ENCODE results near the gene CCDC70.

Gene CCDC70

GRCh38 chr13:51828730-51829567, 32.8 kb upstream of the CCDC70 start:
- DNase-seq (ENCODE audit: low read depth in 2 of 3, low spot score in 2 of 3), result no peak

DNA sequence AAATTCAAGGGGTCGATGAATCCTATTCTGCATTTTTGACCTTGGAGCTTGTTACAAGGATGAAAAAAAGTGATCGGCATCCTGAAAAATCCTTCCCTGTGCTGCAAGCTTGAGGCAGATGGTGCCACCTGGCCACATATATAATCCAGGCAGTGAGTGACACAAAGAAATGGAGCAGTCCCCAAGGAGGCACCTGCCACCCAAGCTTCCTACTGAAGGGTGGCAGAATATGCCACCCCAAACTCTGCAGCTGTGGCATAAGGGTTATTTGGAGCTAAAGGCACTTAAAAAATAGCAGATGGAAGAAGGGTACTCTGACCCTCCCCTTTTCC, 32.2 kb upstream of the CCDC70 start:
- no peak for DNase-seq (ENCODE audit: low read depth in 2 of 3, low spot score in 2 of 3)

DNA sequence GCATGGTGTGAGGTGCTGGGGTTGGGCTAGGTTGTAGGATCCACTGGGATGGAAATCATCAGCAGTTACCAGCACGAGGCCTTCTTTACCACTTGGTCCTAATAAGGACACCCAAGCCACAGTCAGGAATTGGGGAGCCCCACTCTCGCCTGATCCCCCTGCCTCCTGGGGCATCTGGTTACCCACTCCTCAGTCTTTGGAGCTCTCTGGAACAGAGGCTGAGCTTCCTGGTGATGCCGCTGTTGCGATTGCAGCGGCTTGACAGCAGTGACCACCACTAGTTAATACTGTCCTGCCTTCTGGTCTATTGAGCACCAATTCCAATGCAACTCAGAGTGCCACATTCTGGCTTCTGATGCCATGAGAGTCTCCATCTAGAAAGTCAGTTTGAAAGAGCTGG, 30.2 kb upstream of the CCDC70 start:
- no peak for DNase-seq (ENCODE audit: low read depth in 2 of 3, low spot score in 2 of 3)

DNA sequence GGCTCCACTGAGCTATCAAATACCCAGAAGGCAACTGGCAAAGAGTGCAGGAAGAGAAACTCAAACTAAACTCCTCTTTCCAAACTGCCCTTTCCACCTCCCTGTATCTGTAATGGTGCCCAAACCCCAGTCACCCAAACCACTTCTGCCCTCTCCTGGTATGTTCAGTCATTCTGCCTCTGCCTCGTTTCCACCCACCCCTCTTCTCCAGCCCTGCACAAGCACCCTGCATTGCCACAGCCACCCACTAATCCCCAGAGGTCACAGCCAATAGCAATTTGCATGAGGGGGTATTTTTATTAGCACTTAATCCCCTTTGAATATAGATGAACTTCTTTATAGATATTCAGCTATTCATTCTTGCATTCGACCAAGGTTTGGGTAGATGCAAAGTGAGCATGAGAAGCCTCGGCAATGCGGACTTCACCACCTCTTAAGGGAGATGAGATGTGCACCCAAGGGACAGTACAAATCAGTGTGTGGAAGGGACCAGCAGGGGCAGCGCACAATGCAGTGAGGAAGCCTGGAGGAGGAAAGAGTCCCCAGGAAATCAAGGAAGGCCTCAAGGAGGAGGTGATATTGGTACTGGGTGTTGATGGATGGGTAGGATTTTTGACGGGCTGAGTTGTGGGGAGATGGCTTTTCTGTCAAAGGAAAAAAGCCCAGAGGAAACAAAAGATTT, 29.2 kb upstream of the CCDC70 start:
- DNase-seq (ENCODE audit: low read depth in 2 of 3, low spot score in 2 of 3), result no peak

GRCh38 chr13:51833980-51834379, 27.8 kb upstream of the CCDC70 start:
- DNase-seq (ENCODE audit: low read depth in 2 of 3, low spot score in 2 of 3), result no peak

DNA sequence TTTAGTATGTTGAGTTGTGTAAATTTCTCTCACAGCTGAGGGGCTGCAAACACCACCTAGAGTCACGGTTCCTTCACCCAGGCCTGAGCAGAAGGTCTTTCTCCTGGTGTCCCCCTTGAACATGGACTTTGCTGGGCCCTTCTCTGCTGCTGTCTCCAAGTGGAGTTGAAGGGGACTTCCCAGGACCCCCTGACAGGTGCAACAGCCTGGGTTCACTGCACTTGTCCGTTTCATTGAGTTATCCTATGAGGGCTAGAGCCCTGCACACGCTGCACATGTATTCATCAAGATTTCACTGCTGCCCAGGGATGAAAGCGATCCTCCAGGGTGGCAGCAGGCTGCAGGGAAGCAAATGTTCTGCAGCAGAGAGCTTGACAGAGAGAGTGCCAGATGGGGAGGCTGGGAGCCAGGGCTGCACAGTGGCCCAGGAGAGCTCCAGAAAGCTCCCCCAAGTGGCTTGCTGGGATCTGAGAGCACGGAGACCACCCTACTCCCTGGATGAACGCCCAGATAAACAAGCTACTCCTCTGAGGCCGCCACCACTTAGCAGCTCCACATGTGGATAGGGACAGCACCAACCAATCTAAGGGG, 27.1 kb upstream of the CCDC70 start:
- no peak for DNase-seq (ENCODE audit: low read depth in 2 of 3, low spot score in 2 of 3)

DNA sequence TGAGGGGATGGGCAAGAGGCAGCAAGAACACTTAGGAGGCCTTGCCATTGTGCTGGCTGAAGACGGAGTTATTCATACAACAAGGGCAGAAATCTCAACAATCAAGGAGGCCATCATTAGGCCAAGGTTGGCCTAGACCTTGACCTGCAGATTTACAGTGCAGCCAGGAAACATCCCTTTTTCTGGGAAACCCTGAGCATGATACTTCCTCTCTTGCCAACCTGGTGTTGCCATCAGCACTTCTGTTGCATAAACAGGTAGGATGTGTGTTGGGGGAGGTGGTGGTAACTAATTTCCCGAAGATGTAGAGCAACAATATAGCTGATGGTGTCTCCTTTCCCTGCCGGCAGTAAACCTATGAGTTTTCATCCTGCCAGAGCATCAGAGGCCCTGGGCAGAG, 24.8 kb upstream of the CCDC70 start:
- no peak for DNase-seq (ENCODE audit: low read depth in 2 of 3, low spot score in 2 of 3)

GRCh38 chr13:51838240-51838846, 23.4 kb upstream of the CCDC70 start:
- DNase-seq (ENCODE audit: low read depth in 2 of 3, low spot score in 2 of 3), result no peak

DNA sequence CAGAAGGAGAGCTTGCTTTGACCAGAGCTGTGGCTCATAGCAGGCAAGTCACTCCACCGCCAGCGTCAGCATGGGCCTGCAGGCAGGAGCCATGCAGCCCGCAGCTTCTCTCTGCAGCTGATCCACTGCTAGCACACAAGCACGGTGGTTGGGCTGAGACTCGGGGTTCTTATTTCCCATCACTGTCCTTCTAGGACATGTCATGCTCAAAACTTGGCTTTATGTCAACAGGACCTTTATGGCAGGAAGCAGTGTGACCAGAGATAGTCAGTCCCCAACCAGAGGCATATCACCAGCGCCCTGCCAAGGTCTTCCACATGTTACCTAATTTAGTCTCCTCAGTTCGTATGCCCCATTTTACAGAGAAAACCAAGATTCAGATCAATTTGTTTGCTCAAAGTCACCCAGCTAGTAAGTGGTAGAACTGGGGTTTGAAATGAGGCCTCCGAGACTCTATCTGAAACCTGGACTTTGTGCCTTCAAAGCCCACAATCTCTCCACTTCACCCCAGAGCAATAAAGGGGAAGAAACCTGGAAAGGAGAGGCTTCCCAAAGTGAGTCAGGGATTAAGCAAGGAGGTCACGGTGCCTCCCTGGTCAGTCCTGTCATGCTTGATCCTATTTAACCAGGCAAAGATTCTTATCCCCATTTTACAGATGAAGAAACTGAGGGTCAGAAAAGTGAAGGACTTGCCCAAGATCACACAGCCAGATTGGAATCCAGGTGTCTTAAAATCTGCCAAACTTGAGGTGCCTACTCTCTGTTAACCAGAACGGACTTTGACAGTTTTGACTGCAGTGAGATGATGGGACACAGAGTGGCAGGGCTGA, 21.8 kb upstream of the CCDC70 start:
- no peak for DNase-seq (ENCODE audit: low read depth in 2 of 3, low spot score in 2 of 3)

DNA sequence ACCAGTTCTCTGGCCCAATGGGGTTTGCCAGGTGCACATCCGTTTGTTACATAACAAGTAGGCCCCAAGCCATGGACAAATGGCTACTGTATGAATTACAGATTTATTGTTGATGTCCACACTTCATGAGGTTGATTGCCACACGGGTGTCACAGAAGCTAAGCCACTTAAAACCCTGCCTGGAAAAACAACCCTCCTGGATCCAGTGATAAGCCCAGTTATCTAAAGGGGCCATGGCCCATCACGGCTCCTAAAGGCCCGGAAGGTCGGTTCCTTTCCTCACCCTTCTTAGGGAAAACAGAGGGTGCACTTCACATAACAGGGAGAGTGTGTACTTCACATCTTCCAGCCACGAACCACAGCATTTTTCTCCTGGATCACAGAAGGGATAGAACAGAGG, 20.9 kb upstream of the CCDC70 start:
- DNase-seq (ENCODE audit: low read depth in 2 of 3, low spot score in 2 of 3), result no peak

- no peak for DNase-seq (ENCODE audit: low read depth in 2 of 3, low spot score in 2 of 3)
Observed at GRCh38 chr13:51841732-51842131, 20.0 kb upstream of the CCDC70 start.

- DNase-seq (ENCODE audit: low read depth in 2 of 3, low spot score in 2 of 3), result no peak
Observed at GRCh38 chr13:51843529-51843928, 18.2 kb upstream of the CCDC70 start.

DNA sequence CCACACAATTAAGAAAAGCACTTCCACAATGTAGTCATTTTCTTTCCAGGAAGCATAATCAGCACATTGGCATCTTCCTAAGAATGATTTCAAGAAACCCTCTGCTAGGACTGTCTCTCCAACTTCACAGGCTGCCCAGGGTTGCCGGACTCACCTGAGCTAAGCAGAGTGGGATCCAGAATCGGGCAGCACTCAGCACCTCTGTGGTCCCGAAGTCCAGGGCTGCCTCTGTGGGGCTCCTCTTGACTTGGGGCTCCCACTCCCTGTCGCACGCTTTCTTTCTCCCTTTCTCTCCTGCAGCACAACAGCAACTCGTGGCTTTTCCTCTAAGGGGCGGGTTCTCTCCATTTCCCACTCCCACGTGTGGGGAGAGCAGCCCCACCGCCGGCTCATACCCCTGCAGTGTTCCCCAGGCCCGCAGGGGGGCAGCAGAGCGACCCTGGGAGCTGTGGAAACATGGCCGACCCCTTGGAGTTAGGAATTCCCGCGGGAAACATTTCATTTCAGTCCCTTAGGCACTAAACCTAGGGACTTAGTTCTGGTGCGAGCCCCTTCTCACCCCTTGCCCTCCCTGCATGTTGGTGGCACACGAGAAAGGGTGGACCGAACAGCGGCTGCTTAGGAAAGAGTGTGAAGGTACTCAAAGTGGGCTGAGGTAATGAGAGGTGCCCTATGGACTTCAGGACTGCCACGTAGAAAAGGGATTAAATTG, 16.8 kb upstream of the CCDC70 start, which contains the start of gene TMEM272:
Gene TMEM272, minus strand, starts transcription at position 316 of the 712 bp plus-strand sequence. CDS start 6,647 bp downstream, outside the sequence.
- peak in 1 of 3 experiments; percentile 60 for DNase-seq (ENCODE audit: low read depth in 2 of 3, low spot score in 2 of 3)

DNA sequence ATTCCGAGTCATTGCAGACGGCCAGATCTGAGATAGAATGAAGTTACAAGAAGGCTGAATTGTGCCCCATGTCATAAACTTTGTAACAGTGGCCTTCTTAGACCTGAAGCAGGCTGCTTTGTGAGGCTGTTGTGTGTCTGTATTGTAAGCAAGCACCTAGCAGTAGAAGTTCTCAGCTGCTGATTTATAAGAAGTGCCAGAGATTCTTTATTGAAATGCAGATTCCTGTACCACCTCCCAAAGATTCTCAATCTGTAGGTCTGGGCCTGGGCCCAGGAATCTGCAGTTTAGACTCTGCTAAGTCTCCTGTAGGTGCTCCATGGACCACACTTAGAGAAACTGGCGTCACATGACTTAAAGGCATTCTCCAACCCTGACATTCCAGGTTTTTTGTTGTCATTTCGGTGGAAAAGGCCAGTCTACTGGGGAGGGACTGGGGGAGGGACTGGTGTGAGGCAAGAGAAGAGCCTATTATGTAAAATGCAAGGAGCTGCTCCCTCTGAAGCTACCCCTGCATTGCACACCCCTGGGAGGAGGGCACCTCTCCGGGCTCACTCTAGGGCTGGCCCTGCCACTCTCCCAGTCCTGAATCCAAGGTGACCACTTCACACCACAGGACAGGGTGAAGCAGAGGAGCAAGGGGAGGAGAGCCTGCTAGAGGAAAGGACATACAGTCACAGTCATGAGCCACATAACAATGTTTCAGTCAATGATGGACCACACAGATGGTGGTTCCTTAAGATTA, 16.0 kb upstream of the CCDC70 start:
- DNase-seq (ENCODE audit: low read depth in 2 of 3, low spot score in 2 of 3), result no peak

- DNase-seq (ENCODE audit: low read depth in 2 of 3, low spot score in 2 of 3), result no peak
Observed at GRCh38 chr13:51846756-51847155, 15.0 kb upstream of the CCDC70 start.

- no peak for DNase-seq (ENCODE audit: low read depth in 2 of 3, low spot score in 2 of 3)
Observed at GRCh38 chr13:51848674-51849073, 13.1 kb upstream of the CCDC70 start.

GRCh38 chr13:51849145-51850101, 12.3 kb upstream of the CCDC70 start:
- no peak for DNase-seq (ENCODE audit: low read depth in 2 of 3, low spot score in 2 of 3)

DNA sequence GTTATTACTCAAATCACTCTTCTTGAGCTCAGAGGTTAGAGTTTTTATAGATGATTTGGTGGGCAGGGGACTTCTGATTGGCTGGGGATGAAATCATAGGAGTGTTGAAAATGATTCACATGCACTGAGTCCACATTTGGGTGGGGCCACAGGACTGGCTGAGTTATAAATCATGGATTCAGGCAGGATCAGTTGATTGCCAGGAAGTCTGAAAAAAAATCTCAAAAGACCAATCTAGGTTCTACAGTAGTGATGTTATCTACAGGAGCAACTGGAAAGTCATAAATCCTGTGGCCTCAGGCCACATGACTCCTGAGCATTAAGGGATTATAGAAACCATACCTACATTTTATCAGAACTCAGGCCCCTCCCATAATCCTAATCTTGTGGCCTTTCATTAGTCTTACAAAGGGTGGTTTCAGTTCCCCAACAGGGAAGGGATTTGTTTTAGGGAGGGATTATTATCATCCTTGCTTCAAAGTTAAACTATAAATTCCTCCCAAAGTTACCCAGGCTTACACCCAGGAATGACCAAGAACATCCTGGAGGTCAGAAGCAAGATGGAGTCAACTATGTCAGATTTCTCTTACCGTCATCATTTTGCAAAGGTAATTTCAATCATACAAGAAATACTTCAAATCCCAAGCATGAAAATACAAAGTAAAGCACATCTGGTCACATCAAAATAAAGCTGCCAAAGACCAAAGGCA, 5.6 kb upstream of the CCDC70 start:
- no peak for DNase-seq (ENCODE audit: low read depth in 2 of 3, low spot score in 2 of 3)

Measured in activated CD8-positive, alpha-beta memory T cell treated with anti-CD3 and anti-CD28 coated beads for 48 hours (primary cell).